Measurements from ENCODE around the gene POR.
"Not testable (repeated sequence)": the region's sequence is repeated elsewhere in the genome, so short reads cannot be mapped to it uniquely, and the experiment has no call there.

The POR gene

DNA sequence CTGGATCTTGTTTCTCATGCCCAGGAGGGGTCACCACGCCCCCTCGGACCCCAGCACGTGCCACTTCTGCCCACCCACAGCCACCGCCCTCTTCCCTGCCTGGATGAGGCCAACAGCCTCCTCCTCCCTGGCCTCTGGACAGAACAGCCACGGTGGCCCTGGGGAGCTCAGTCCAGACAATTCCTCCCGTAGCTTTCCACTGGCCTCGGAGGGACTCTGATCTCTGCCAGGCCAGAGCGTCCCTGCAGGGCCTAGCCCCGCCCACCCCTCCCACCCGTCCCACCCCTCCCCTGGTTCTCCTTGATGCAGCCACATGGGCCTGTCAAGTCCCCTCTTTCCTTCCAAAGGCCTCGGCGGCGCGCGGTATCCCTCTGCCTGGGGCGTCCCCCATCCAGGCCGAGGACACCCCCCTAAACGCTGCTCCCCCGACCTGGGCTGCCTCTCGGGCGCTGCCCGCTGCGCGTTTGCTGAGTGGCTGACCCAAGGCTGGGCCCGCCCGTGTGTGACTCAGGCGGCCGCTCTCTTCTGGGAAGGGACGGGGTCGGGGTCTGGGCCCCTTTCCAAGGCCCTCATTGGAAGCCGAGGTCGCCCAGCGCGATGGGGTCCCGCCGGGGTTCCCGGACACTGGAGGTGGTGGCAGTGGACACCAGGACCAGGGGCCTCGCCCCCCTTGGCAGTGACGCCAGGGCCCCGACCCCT lies 78.9 kb downstream of the POR start:
- peak; percentile 11 for DNase-seq

DNA sequence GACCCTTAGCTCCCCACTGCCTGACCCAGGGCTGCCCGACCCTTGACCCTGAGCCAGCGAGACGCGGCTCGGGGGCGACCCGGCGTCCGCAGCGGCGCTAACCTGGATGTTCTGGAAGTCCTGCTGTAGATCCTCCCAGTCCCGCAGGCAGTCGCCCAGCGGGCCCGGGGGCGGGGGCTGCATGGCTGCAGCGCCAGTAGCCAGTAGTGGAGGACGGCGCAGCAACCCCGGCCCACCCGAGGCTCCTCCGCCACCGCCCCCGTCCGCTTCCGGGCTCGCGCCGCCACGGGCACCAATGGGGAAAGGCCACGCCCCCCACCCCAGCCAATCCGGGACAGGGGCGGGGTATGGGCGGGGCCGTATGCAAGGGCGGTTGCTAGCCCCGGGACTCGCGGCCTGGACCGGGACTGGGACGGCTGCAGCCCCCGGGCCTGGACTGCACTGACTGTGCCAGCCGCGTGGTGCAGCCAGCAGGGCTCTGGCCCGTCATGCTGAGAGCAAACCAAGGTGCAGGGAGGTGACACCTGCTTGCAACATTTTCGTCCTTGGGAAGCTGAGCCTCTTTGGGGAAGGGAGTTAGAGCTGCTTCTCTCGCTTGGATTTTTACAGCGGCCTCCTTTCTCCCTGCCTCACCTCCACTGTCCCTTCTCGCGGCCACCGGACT lies 79.6 kb downstream of the POR start, which contains the start of gene TMEM120A:
TMEM120A (minus strand) TSS at position 208 of the 664 bp plus-strand sequence; CDS start at position 183, 25 bp downstream.
- DNase-seq, result peak; percentile 92

DNA sequence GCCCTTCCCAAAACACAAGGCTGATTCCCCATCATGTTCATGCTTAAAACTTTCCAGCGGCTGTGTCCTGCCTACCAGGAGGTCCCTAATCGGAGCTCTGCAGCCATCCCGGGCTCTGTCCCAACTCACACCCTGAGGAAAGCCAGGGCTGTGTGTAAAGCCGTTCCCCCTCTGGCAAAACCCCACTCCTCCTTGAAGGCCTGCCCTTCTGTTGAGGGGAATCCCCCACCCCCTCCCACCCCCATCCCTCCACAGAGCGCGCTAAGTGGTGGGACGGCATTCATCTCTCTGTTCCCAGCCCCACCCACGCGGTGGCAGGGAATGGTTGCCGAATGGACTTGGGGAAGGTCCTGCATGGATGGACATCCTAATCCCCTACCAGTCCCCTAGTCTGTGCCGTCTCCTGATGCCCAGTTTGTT lies 80.1 kb downstream of the POR start:
- no peak for DNase-seq

DNA sequence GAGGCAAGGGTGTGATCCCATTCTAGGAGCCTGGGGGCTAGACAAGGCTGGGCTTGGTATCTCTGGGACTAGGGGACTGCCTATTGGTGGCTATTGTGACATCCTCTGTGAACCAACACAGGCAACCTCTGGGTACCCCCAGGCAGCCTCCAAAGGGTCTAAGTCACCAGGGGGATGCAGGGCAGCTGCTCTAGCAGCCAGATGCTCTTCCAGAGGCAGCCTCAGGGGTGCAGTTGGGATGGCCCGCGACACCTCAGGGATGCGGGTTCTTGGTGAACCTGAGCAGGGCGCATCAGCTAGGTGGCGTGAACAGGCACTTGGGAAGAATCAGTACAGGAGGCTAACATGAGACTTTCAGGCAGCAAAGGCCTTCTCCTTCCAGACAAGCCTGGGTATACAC lies 81.0 kb downstream of the POR start:
- no peak for DNase-seq

DNA sequence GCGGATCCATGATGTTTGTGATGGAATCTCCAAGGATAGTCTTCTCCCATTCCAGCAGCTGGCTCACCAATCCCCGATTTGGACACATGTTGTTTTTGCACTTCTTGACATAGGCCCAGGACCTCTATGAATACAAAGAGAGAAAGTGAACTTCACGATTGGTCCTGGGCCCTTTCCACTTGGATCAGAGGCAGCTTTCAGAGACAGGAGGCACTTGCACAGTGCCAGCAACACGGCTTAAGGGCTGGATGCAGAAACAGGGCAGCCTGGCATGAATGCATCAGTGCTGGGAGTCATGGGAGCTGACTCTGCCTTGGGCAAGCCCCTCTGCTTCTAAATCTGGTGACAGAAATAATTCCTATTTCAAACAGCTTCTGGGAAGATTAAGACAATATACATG lies 81.5 kb downstream of the POR start:
- DNase-seq, result no peak

DNA sequence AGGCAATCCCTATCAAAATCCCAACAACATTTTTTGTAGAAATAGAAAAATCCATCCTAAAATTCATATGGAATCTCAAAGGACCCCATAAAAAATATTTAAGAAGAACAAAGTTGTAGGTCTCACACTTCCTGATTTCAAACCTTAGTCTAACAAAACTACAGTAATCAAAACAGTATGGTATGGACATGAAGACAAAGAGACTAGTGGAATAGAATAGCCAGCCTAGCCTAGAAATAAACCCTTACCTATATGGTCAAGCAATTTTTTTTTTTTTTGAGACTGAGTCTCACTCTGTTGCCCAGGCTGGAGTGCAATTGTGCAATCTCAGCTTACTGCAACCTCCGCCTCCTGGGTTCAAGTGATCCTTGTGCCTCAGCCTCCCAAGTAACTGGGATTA lies 83.1 kb downstream of the POR start:
- DNase-seq, result no peak

DNA sequence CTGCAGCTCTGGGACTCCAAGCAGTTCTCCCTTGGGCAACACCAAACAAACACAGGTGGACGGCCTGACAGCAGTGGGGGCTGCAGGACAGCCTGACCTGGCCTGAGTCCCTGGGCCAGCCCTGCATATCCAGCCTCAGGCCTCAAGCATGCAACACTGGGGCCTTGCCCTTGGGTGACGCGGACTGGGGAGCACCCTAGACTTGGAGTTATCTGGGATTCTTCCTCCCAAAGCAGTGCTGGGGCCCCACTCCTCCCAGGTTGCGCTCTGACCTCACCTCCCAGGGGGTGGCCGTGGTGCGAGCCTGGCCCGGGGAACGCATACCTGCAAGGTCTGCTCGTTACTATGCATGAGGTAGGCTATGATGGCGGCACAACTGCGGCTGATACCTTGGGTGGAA lies 85.6 kb downstream of the POR start:
- no peak for DNase-seq

DNA sequence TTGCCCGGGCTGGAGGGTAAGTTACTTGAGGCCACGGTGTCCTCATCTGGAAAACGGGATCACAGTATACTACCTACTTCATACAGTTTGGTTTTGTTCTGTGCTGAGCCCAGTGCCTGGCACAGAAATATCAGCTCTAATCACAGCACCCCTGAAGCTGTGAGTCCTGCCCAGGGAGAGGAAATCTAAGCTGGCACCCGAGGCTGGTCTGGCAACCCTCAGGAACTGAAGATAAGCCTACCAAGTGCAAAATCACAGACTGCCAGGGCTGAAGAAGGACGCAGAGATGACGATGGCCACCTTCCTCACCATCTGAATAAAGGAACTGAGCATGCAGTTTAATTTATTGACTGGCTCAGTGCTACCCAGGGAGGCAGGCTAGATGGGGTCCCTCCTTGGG lies 87.2 kb downstream of the POR start:
- no peak for DNase-seq

DNA sequence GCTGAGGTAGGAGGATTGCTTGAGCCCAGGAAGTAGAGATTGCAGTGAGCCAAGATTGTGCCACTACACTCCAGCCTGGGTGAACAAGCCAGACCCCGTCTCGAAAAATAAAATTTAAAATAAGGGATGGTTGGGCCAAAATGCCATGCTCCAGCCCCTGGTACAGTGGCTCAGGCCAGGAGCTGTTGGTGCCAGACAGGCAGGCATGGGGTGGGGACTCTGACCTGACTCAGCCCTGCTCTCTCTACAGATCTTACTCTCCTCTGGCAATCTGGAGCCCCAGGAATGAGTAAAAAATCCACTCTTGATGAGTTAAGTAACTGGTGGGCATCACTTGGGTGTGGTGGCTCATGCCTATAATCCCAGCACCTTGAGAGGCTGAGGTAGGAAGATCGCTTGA lies 87.9 kb downstream of the POR start:
- no peak for DNase-seq

DNA sequence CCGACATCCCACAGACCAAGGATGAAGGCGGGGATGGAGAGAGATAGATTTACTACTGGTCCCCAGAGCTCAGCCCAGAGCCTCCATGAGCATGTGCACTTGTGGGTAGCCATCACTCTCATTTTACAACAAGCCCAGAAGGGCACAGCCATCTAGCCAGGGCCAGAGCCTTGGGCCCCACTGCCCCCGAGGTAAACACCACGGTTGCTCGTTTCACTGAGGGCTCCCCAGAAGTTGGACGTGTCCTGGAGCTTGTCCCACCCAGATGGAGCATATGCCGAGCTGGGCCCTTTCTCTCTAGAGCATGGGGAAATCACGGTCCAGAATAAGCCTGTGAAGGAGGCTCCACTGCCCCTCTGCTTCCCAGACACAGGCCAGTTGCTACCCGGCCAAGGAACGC lies 88.4 kb downstream of the POR start:
- no peak for DNase-seq

DNA sequence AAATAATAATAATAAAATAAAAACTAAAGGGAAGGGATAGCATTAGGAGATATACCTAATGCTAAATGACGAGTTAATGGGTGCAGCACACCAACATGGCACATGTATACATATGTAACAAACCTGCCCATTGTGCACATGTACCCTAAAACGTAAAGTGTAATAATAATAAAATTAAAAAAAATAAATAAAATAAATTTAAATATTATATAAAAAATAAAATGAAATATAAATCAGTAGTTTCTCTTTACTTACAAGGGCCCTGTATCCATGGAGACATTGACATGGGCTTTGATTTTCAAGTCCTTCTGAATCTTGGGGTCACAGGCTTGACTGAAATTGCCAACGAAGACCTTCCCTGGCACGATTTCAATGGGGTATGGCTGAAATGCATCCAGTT lies 90.0 kb downstream of the POR start:
- DNase-seq, result not testable (repeated sequence)

DNA sequence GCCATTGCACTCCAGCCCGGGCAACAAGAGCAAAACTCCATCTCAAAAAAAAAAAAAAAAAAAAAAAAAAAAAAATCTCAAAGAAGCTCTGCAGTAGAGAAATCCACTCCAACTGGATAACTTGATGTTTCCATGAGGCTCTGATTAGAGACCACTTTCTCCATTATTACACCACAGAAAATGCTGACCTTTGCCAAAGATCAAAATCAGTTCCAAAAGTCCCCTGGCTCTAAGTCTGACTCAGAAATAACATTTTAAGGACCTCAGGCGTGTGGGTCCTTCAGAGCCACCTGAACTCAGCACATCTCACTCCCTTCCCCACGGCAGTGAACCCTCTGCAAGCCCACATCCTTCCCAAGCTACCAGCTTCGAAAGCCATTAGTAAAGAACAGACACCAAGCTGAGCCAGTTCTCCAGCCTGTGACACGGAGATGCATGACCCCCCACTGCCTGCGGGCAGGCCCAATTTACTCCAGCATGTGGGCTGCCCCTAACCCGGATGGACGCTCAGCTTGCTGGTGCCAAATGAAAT lies 93.3 kb downstream of the POR start:
- DNase-seq, result peak; percentile 29

DNA sequence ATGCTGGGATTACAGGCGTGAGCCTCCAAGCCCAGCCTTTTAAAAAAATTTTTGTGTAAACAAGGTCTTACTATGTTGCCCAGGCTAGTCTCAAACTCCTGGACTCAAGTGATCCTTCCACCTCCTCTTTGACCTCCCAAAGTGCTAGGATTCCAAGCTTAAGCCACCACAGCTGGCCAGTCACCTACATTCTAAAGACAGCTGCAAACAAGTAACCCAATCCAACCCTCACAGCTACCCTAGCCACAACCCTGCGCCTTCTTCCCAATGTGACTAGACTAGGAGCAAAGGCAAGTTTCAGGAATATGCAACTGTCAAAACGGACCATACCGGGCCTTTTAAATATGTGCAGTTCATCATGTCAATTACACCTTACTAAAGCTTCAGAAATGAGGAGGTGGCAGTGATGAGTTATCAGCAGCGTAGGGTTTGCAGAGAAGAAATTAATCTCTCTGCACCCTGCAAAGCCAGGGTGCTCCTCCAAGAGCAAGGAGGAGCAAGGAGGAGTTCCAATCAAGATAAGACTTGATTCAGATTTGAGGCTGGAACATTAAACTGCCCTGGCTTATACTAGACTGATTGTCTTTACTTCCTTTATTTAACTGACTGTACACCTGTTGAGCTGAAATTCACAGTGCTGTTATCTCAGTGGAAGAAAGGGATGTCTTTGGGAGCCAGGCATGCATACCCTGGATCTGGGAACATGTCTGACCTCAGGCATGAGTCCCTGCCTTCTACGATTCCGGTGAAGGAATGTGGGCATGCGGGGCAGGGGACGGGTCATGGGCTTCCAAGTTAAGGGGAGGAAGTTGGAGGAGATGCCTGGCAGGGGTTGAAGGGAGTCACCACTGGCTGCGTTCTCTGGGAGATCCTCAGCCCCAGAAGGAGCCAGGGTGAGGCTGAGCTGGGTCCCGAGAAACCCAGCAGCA lies 95.0 kb downstream of the POR start:
- DNase-seq, result no peak

DNA sequence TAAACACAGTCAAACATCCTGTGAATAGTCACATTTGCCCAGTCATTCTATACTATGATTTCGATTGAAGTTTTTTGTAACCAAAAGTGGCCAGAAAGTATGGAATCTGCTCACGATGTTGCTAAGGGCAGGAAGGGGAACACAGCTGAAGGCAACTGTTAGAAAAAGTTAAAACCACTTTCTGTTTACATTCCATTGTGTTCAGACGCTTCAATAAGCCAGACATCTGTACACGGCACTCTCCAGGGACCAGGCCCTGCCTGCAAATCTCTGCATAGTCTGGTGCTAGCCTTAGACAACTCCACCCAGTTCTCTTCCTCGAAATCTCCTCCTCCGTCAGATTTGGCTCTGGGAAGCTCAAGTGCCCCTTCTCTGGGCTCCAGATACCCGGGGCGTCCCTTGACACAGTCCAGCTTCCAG lies 96.5 kb downstream of the POR start:
- no peak for DNase-seq

DNA sequence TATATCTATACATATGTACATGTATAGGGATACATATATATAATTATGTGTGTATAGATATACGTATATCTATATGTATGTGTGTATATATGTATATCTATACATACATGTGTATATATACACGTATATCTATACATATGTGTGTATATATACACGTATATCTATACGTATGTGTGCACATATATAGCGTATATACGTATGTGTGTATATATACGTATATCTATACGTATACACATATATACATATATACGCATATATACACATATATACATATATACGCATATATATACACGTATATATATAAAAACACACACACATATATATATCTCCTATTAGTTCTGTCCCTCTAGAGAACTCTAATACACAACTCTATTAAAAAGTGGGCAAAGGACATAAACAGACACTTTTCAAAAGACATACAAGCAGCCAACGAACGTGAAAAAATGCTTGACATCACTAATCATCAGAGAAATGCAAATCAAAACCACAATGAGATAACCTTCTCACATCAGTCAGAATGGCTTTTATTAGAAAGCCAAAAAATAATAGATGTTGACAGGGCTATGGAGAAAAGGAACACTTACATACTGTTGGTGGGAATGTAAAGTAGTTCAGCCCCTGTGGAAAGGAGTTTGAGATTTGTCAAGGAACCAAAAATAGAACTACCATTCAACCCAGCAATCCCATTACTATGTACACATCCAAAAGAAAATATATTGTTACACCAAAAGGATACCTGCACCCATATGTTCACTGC lies 101.4 kb downstream of the POR start:
- no peak for DNase-seq

DNA sequence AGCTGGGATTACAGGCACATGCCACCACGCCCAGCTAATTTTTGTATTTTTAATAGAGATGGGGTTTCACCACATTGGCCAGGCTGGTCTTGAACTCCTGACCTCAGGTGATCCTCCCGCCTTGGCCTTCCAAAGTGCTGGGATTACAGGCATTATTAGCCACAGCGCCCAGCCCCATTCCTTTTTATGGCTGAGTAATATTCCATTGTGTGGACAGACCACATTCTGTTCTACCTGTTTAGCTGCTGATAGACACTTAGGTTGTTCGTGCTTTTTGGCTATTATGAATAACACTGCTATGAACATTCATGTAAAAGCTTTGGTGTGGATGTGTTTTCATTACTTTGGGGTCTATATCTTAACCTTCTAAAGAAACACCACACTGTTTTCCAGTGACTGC lies 103.6 kb downstream of the POR start:
- not testable (repeated sequence) for DNase-seq

DNA sequence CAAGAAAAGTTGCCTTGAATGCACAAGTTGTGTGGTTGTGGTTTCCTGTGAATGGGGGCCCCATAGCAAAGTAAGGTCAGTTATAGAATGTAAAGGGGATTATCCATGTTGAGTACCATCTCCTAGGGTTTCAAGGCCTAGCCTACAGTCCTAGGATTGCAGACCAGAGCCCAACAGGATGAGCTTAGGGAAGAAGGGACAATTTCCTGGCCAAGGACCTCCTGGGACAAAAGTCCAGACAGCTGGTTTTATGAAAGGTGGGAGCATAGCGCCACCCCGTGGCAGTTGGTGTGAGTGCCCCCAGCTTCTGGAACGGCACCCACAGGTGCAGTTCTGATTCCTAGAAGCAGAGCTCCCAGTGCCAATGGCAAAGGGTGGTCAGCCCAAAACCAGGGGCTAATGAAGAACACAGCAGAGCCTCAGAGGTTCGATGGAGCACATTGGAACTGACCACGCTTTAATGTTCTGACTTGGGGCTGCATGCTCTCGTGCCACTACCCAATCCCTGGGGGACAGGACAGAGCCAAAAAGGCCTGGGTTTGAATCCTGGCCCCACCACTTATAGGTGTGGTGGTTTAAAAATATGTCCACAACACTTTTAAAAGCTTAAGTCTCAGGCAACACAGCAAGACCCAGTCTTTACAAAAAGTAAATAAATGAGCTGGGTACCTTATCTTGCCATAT lies 105.2 kb downstream of the POR start:
- peak; percentile 68 for DNase-seq

DNA sequence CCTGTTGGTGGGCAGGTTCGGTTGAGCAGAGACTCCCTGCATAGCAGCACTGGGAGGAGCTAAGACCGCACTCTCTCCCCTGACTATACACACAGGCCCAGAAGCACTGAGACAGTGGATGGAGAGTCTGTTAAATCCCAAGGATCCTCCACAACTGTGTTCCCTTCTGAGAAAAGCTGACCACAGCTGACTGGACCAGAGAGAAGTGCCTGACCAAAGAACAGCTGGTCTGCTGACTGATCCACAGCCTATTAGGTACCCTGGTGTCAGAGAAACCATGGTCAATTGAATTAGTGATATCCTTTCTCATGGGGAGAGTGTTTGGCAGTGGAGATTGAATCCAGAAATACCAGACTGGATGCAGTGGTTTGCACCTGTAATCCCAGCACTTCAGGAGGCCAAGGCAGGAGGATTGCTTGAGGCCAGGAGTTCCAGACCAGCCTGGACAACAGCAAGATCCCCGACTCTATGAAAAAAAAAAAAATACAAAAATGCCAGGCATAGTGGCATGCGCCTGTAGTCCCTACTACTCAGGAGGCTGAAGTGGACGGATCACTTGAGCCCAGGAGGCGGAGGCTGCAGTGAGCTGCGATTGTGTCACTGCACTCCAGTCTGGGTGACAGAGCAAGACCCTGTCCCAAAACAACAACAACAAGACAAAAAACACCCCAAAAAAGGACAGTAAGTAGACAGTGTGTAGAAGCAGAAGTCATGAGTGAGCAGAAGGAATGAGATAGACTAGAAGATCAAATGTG lies 107.2 kb downstream of the POR start:
- no peak for DNase-seq

DNA sequence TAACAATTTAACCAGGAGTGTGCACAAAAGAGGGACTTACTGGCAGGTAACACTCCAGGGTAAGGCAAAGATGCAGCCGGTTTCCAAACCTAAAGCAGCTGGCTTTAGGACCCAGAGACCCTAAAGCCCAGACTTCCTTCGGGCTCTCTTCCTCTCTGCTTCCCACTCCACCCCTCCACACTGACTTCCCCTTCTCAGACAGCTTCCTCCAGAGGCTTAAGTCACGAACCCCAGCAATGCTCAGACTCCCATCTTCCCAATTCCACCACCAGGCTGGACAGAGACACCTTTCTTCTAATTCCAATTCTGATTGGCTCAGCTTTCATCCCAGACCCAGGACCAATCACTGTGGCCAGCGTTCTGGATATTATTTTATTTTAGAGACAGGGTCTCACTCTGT lies 108.0 kb downstream of the POR start:
- DNase-seq, result no peak

DNA sequence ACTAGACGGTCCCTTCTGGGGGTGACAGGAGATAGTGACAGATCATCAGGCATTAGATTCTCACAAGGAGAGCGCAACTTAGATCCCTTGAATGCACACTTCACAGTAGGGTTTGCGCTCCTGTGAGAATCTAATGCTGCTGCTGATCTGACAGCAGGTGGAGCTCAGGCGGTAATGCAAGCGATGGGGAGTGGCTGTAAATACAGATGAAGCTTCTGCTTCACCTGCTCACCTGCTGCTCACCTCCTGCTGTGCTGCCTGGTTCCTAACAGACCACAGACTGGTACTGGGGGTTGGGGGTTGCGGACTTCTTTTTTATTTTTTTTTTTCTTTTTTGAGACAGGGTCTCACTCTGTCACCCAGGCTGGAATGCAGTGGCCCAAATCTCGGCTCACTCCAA lies 114.7 kb downstream of the POR start:
- not testable (repeated sequence) for DNase-seq

DNA sequence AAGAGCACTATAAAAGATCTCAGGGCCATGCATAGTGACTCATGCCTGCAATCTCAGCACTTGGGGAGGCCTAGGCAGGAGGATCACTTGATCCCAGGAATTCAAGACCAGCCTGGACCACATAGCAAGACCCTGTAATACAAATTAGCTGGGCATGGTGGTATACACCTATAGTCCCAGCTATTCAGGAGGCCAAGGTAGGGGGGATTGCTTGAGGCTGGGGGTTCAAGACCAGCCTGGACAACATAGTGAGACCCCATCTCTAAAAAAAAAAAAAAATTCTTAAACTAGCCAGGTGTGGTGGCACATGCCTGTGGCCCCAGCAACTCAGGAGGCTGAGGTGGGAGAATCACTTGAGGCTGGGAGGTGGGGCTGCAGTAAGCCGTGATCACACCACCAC lies 117.0 kb downstream of the POR start:
- DNase-seq, result no peak

All from CD4-positive, alpha-beta T cell treated with Interleukin-21 for 1 hour (primary cell).